Trophoblast cell (in vitro differentiated cells and primary cell): ENCODE measurements around the gene ECE2.

ENCODE experiments used
- DNase-seq, 2 donors: peaks; one replicate each; pipeline ENCODE4 v3.0.0-alpha.2; 2016
- H2AFZ ChIP-seq: 2 replicates; pipeline ENCODE4 v1.6.1; 2013; ENCODE audit warnings: low read length, moderate library complexity, mild to moderate bottlenecking; ENCODE audit not compliant: insufficient read depth, poor library complexity
- H2AK5ac ChIP-seq: 2 replicates; pipeline ENCODE4 v1.6.1; 2013; ENCODE audit warnings: mild to moderate bottlenecking, low read length
- H2BK120ac ChIP-seq: 2 replicates; pipeline ENCODE4 v1.6.1; 2013; ENCODE audit warnings: low read length, mild to moderate bottlenecking, moderate library complexity; ENCODE audit not compliant: insufficient read depth, poor library complexity
- H2BK12ac ChIP-seq: 2 replicates; pipeline ENCODE4 v1.6.1; 2013; ENCODE audit warnings: mild to moderate bottlenecking, low read length, moderate library complexity
- H2BK5ac ChIP-seq: 2 replicates; pipeline ENCODE4 v1.6.1; 2013; ENCODE audit warnings: low read length, low read depth, moderate library complexity, mild to moderate bottlenecking; ENCODE audit not compliant: poor library complexity
- H3K14ac ChIP-seq: 2 replicates; pipeline ENCODE4 v1.6.1; 2013; ENCODE audit warnings: mild to moderate bottlenecking, low read length
- H3K18ac ChIP-seq: 2 replicates; pipeline ENCODE4 v1.6.1; 2013; ENCODE audit warnings: mild to moderate bottlenecking, low read length
- H3K23ac ChIP-seq: 2 replicates; pipeline ENCODE4 v1.6.1; 2013; ENCODE audit warnings: low read length
- H3K27ac ChIP-seq: 2 replicates; pipeline ENCODE4 v1.5.1; 2013; ENCODE audit warnings: low read depth, mild to moderate bottlenecking, inconsistent platforms, low read length, moderate library complexity
- H3K27me3 ChIP-seq: 2 replicates; pipeline ENCODE4 v1.6.1; 2013; ENCODE audit warnings: inconsistent platforms, mild to moderate bottlenecking, low read length, moderate library complexity; ENCODE audit not compliant: insufficient read depth
- H3K36me3 ChIP-seq, 2 experiments: 1 replicate in 1 of 2; 2 replicates in 1 of 2; pipeline ENCODE4 v1.6.1; 2013; ENCODE audit warnings: low read length in 2 of 2, mild to moderate bottlenecking in 2 of 2, moderate library complexity in 1 of 2; ENCODE audit not compliant: insufficient read depth in 2 of 2, control insufficient read depth in 1 of 2
- H3K4ac ChIP-seq: 2 replicates; pipeline ENCODE4 v1.6.1; 2013; ENCODE audit warnings: low read depth, mild to moderate bottlenecking, low read length, moderate library complexity
- H3K4me1 ChIP-seq, 2 experiments: 1 replicate in 1 of 2; 2 replicates in 1 of 2; pipeline ENCODE4 v1.6.1; 2013; ENCODE audit warnings: low read length in 2 of 2, mild to moderate bottlenecking in 2 of 2, moderate library complexity in 1 of 2; ENCODE audit not compliant: insufficient read depth in 2 of 2, control insufficient read depth in 1 of 2
- H3K4me2 ChIP-seq: 2 replicates; pipeline ENCODE4 v1.6.1; 2013; ENCODE audit warnings: inconsistent platforms, mild to moderate bottlenecking, low read length, moderate library complexity
- H3K4me3 ChIP-seq: 2 replicates; pipeline ENCODE4 v1.5.1; 2013; ENCODE audit warnings: mild to moderate bottlenecking, low read depth, low read length, inconsistent platforms
- H3K79me1 ChIP-seq: one replicate; pipeline ENCODE4 v1.6.1; 2013; ENCODE audit warnings: low read length
- H3K79me2 ChIP-seq: 2 replicates; pipeline ENCODE4 v1.6.1; 2013; ENCODE audit warnings: low read length, mild to moderate bottlenecking; ENCODE audit not compliant: control insufficient read depth, insufficient read depth, poor library complexity
- H3K9ac ChIP-seq: 2 replicates; pipeline ENCODE4 v1.6.1; 2013; ENCODE audit warnings: mild to moderate bottlenecking, low read length
- H3K9me3 ChIP-seq: 2 replicates; pipeline ENCODE4 v1.6.1; 2013; ENCODE audit warnings: low read depth, mild to moderate bottlenecking, control low read depth, inconsistent platforms, low read length; ENCODE audit not compliant: insufficient read depth
- H4K12ac ChIP-seq: 2 replicates; pipeline ENCODE4 v1.6.1; 2013; ENCODE audit warnings: low read depth, mild to moderate bottlenecking, low read length, moderate library complexity
- H4K8ac ChIP-seq: 2 replicates; pipeline ENCODE4 v1.6.1; 2013; ENCODE audit warnings: low read depth, mild to moderate bottlenecking, low read length, moderate library complexity
- H4K91ac ChIP-seq: one replicate; pipeline ENCODE4 v1.6.1; 2013; ENCODE audit warnings: low read depth, mild to moderate bottlenecking, low read length, moderate library complexity
- WGBS: extraction: QIAGEN DNeasy Blood & Tissue Kit; methylation state at CpG from one replicate; pipeline ENCODE4 v1.1.7; 2013; ENCODE audit warnings: missing lambda C conversion rate; ENCODE audit not compliant: insufficient read length, insufficient coverage; ENCODE audit errors: extremely low coverage; 5-methylcytosine and 5-hydroxymethylcytosine counted together

Gene ECE2

GRCh38 chr3:184290331-184290730 is 14.5 kb downstream of the ECE2 start:
- Histone ChIP-seq H3K27me3 (no peaks in the 10 kb centered on the region), H3K36me3 (no peaks in the 10 kb centered on the region), H3K79me1 (no peaks in the 10 kb centered on the region), H3K18ac (no peak overlapping the region), H3K4me3 (no peak overlapping the region), H3K9ac (no peak overlapping the region), H3K4ac (no peak overlapping the region), H3K9me3 (peaks cover 2% of the 10 kb centered on the region), H4K8ac (no peak overlapping the region), H2BK12ac (no peak overlapping the region), H3K4me2 (no peak overlapping the region), H4K91ac (no peak overlapping the region), H2BK120ac (no peak overlapping the region), H4K12ac (no peak overlapping the region), H3K4me1 (no peaks in the 10 kb centered on the region), H3K79me2 (no peaks in the 10 kb centered on the region), H2AK5ac (no peak overlapping the region), H2BK5ac (no peak overlapping the region), H2AFZ (no peak overlapping the region), H3K27ac (no peak overlapping the region), H3K23ac (no peak overlapping the region), H3K14ac (no peak overlapping the region)
- no peak for DNase-seq
- no CpG with 5 or more reads among the region's 10 CpGs for WGBS

DNA sequence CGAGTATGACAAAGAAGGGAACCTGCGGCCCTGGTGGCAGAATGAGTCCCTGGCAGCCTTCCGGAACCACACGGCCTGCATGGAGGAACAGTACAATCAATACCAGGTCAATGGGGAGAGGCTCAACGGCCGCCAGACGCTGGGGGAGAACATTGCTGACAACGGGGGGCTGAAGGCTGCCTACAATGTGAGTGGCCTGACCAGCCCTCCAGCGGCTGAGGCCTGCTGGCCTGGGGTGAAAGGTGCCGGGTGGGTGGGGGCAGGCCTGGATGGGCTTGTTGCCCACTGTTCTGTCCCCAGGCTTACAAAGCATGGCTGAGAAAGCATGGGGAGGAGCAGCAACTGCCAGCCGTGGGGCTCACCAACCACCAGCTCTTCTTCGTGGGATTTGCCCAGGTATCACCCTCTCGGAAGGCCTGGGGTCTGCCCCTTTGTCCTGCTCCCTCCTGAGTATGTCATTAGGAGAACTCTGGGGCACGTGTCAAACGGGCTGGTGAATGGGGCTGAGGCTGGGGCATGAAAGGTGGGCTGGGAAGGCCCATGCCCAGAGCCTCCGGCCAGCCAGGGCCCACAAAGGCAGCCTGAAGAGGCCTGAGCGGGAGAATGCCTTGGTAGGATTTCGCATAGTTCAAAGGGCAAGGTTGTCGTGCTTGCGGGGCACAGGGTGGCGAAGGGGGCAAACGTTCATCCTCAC is 15.4 kb downstream of the ECE2 start:
- H3K4ac ChIP-seq, result no peak overlapping the region
- no peak overlapping the region for H4K91ac ChIP-seq
- no peak overlapping the region for H3K18ac ChIP-seq
- H4K8ac ChIP-seq, result no peak overlapping the region
- H3K79me1 ChIP-seq, result no peaks in the 10 kb centered on the region
- H2AFZ ChIP-seq, result no peak overlapping the region
- H3K4me2 ChIP-seq, result no peak overlapping the region
- no peak for DNase-seq
- no peak overlapping the region for H3K27ac ChIP-seq
- H3K4me1 ChIP-seq, result no peaks in the 10 kb centered on the region
- no peak overlapping the region for H3K9ac ChIP-seq
- no peak overlapping the region for H2BK120ac ChIP-seq
- H3K27me3 ChIP-seq, result no peaks in the 10 kb centered on the region
- no peak overlapping the region for H3K14ac ChIP-seq
- H2BK5ac ChIP-seq, result no peak overlapping the region
- H2BK12ac ChIP-seq, result no peak overlapping the region
- no peak overlapping the region for H4K12ac ChIP-seq
- H3K36me3 ChIP-seq, result no peaks in the 10 kb centered on the region
- no peaks in the 10 kb centered on the region for H3K79me2 ChIP-seq
- WGBS, result no CpG with 5 or more reads among the region's 22 CpGs
- H3K23ac ChIP-seq, result no peak overlapping the region
- H3K4me3 ChIP-seq, result no peak overlapping the region
- H3K9me3 ChIP-seq, result peaks cover 2% of the 10 kb centered on the region
- no peak overlapping the region for H2AK5ac ChIP-seq

DNA sequence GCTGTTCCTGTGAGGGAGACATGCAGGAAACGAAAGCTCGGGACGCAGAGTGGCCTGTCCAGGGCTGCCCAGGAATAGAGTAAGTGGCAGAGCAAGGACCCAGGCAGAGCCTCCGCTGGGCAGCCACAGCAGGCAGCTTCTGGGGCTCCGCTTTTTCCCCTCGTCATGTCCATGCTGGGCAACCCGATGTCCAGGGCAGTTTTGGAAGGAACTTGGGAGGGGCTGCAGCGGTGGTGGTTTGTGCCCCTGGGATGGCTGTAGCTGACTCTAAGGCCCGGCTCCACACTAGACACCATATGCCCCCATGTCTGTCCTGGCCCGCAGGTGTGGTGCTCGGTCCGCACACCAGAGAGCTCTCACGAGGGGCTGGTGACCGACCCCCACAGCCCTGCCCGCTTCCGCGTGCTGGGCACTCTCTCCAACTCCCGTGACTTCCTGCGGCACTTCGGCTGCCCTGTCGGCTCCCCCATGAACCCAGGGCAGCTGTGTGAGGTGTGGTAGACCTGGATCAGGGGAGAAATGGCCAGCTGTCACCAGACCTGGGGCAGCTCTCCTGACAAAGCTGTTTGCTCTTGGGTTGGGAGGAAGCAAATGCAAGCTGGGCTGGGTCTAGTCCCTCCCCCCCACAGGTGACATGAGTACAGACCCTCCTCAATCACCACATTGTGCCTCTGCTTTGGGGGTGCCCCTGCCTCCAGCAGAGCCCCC is 16.1 kb downstream of the ECE2 start:
- H2BK12ac ChIP-seq, result no peak overlapping the region
- no peak overlapping the region for H2BK120ac ChIP-seq
- H2AFZ ChIP-seq, result no peak overlapping the region
- H2BK5ac ChIP-seq, result no peak overlapping the region
- no peaks in the 10 kb centered on the region for H3K36me3 ChIP-seq
- H3K9me3 ChIP-seq, result peaks cover 2% of the 10 kb centered on the region
- H2AK5ac ChIP-seq, result no peak overlapping the region
- no peak overlapping the region for H4K91ac ChIP-seq
- no peak overlapping the region for H3K4me2 ChIP-seq
- no peak overlapping the region for H3K23ac ChIP-seq
- no peaks in the 10 kb centered on the region for H3K79me2 ChIP-seq
- no peak overlapping the region for H3K14ac ChIP-seq
- no peaks in the 10 kb centered on the region for H3K79me1 ChIP-seq
- no peak overlapping the region for H3K18ac ChIP-seq
- no CpG with 5 or more reads among the region's 21 CpGs for WGBS
- H4K8ac ChIP-seq, result no peak overlapping the region
- no peaks in the 10 kb centered on the region for H3K27me3 ChIP-seq
- no peak overlapping the region for H4K12ac ChIP-seq
- H3K4ac ChIP-seq, result no peak overlapping the region
- no peak overlapping the region for H3K4me3 ChIP-seq
- H3K9ac ChIP-seq, result no peak overlapping the region
- no peaks in the 10 kb centered on the region for H3K4me1 ChIP-seq
- DNase-seq, result no peak
- H3K27ac ChIP-seq, result no peak overlapping the region

- H4K12ac ChIP-seq, result no peak overlapping the region
- peaks cover 10% of the 10 kb centered on the region for H3K79me2 ChIP-seq
- peaks cover 0 to 4% of the 10 kb centered on the region in 2 experiments for H3K4me1 ChIP-seq
- H2BK5ac ChIP-seq, result no peak overlapping the region
- no peak overlapping the region for H3K4me3 ChIP-seq
- H3K9ac ChIP-seq, result no peak overlapping the region
- H3K14ac ChIP-seq, result no peak overlapping the region
- peaks cover 9% of the 10 kb centered on the region for H3K79me1 ChIP-seq
- no CpG with 5 or more reads among the region's 3 CpGs for WGBS
- no peak overlapping the region for H3K4ac ChIP-seq
- H2BK120ac ChIP-seq, result no peak overlapping the region
- H3K18ac ChIP-seq, result no peak overlapping the region
- H2AFZ ChIP-seq, result no peak overlapping the region
- no peaks in the 10 kb centered on the region for H3K27me3 ChIP-seq
- DNase-seq, result no peak
- peaks cover 0 to 6% of the 10 kb centered on the region in 2 experiments for H3K36me3 ChIP-seq
- H4K91ac ChIP-seq, result no peak overlapping the region
- H3K9me3 ChIP-seq, result peaks cover 2% of the 10 kb centered on the region
- no peak overlapping the region for H3K4me2 ChIP-seq
- no peak overlapping the region for H3K27ac ChIP-seq
- H2BK12ac ChIP-seq, result no peak overlapping the region
- H2AK5ac ChIP-seq, result no peak overlapping the region
- no peak overlapping the region for H4K8ac ChIP-seq
- no peak overlapping the region for H3K23ac ChIP-seq
These were observed 19.9 kb downstream of the ECE2 start for GRCh38 chr3:184295771-184296170.
